GM12878 (cell line): ENCODE results near the gene GCA. TPM values are rescaled to one million over a fixed set of nuclear protein-coding genes. Genes with fewer than 3 reads are reported as not detected.

Source experiments
- BCL3 ChIP-seq: IDR thresholded peaks from 2 replicates; pipeline ENCODE4 v1.6.1; 2011; ENCODE audit warnings: borderline replicate concordance, low read depth, mild to moderate bottlenecking, moderate library complexity, low read length; ENCODE audit not compliant: insufficient read depth, poor library complexity, severe bottlenecking
- CBX3 ChIP-seq: fragments of 200-600 bp; sonication (generic); IDR thresholded peaks from 2 replicates; pipeline ENCODE4 v1.6.1; 2016; ENCODE audit warnings: low read depth, borderline replicate concordance
- EED ChIP-seq: sonication (generic); IDR thresholded peaks from 2 replicates; pipeline ENCODE4 v1.6.1; 2016; ENCODE audit warnings: antibody characterized with exemption, low read depth
- EP300 ChIP-seq, 2 experiments: fragments of 150-350 bp in 1 of 2; IDR thresholded peaks; 2 replicates each; pipeline ENCODE4 v1.6.1; 2011 to 2012; ENCODE audit warnings: low read depth in 2 of 2, low read length in 2 of 2, borderline replicate concordance in 1 of 2, improper control_type of control experiment in 1 of 2, inconsistent platforms in 1 of 2; ENCODE audit not compliant: control insufficient read depth in 1 of 2
- FOXM1 ChIP-seq: IDR thresholded peaks from 2 replicates; pipeline ENCODE4 v1.6.1; 2012; ENCODE audit warnings: low read depth, mild to moderate bottlenecking, inconsistent platforms, low read length, moderate library complexity
- LARP7 ChIP-seq: fragments of 450-650 bp; IDR thresholded peaks from 2 replicates; pipeline ENCODE4 v1.6.1; 2017; ENCODE audit warnings: mild to moderate bottlenecking
- PAX5 ChIP-seq: IDR thresholded peaks from 2 replicates; pipeline ENCODE4 v1.6.1; 2011; ENCODE audit warnings: low read depth, low read length, borderline replicate concordance
- SKIL ChIP-seq: fragments of 450-650 bp; IDR thresholded peaks from 2 replicates; pipeline ENCODE4 v1.6.1; 2017; ENCODE audit warnings: mild to moderate bottlenecking, low read depth, inconsistent platforms; ENCODE audit not compliant: poor library complexity, severe bottlenecking
- SP1 ChIP-seq: IDR thresholded peaks from one replicate; pipeline ENCODE4 v1.6.1; 2011; ENCODE audit warnings: low read depth, low read length
- WRNIP1 ChIP-seq: IDR thresholded peaks from 2 replicates; pipeline ENCODE4 v1.6.1; 2011; ENCODE audit warnings: low read depth, low read length, improper control_type of control experiment, borderline replicate concordance
- ZBTB40 ChIP-seq: fragments of 450-650 bp; IDR thresholded peaks from 2 replicates; pipeline ENCODE4 v1.6.1; 2016; ENCODE audit warnings: mild to moderate bottlenecking, moderate library complexity, borderline replicate concordance
- polyA plus RNA-seq, 11 experiments: library from polyadenylated mRNA; depleted of rRNA in 4 of 11; unstranded in 6 of 11; stranded (reverse) in 5 of 11; fragments of >200 nt; fragmentation: Nextera tagmentation in 4 of 11; fragmentation: Illumina TruSeq in 1 of 11; extraction: Ambion mirVana in 4 of 11; extraction: Trizol in 1 of 11; gene quantifications; 1 replicate in 1 of 11; 2 replicates in 10 of 11; pipeline versions ENCODE4 v1.2.1 to v1.2.3, GENCODE V29; 2011 to 2016; ENCODE audit warnings: inconsistent platforms in 2 of 11, missing spikeins in 2 of 11, low read depth in 1 of 11
- total RNA-seq, 4 experiments: library from RNA; depleted of rRNA in 3 of 4; stranded (reverse); fragments of >200 nt in 3 of 4; fragmentation: Illumina TruSeq in 1 of 4; extraction: Trizol in 1 of 4; gene quantifications; 2 replicates each; pipeline versions ENCODE4 v1.2.1 to v1.2.3, GENCODE V29; 2013 to 2021

The GCA gene
- total and polyA plus RNA-seq, 10 of the 15 experiments (the other 5 are each of a cell fraction or from before 2014, with no cell fraction given), result 20.6 to 81.9 (median 32.0) TPM

- TF ChIP-seq CBX3, result no peak
- no peak for TF ChIP-seq EED
- no peak for TF ChIP-seq ZBTB40
- no peak for TF ChIP-seq EP300 (IDR thresholded peaks at IDR 0.05; ENCODE audit: borderline replicate concordance in 1 of 2, control insufficient read depth in 1 of 2, low read depth in 2 of 2, low read length in 2 of 2)
- no peak for TF ChIP-seq FOXM1
- TF ChIP-seq PAX5, result no peak
- no peak for TF ChIP-seq WRNIP1
- TF ChIP-seq BCL3, result no peak
- TF ChIP-seq SP1, result no peak
- TF ChIP-seq SKIL, result no peak
- TF ChIP-seq LARP7, result no peak
These were observed 38.0 kb upstream of the GCA start (continued) for GRCh38 chr2:162305901-162306300.
